HepG2 (cell line): ENCODE data around the gene RHBDF2. TPM values are rescaled to one million over a fixed set of nuclear protein-coding genes. Genes with fewer than 3 reads are reported as not detected.

Source experiments
- ATAC-seq: fragments of 200-7000 bp; cut with Tn5 transposase; 3 replicates; pipeline ENCODE4 v1.9.1; 2020; ENCODE audit warnings: mild to moderate bottlenecking, moderate library complexity
- BruUV-seq: library from RNA; stranded (reverse); fragments of 400-500 nt; replicated peaks from 2 replicates; lab custom pipeline; 2021; lab: Mats Ljungman, UMichigan
- CTCF ChIA-PET: fragments of 300-600 bp; formaldehyde crosslinking; extraction: SDS; loops from one replicate; lab custom pipeline; 2021; ENCODE audit warnings: low total read pairs, inconsistent platforms, low intra/inter-chr PET ratio; lab: Yijun Ruan, JAX
- POLR2A ChIA-PET: fragments of 350-600 bp; sonication (Branson Sonifier 250); formaldehyde crosslinking; loops from one replicate; lab custom pipeline; 2020; ENCODE audit warnings: antibody characterized with exemption, inconsistent platforms; lab: Yijun Ruan, JAX
- DNase-seq: peaks from one replicate; pipeline ENCODE4 v3.0.0-alpha.2; 2015; ENCODE audit warnings: low spot score
- FAIRE-seq: peaks from 3 replicates; lab custom pipeline; 2011; peaks lifted over from hg19 to GRCh38; lab: Jason Lieb, UNC
- H2AFZ ChIP-seq: one replicate; pipeline ENCODE4 v1.6.1; 2011; ENCODE audit warnings: low read length, inconsistent platforms
- H3K27ac ChIP-seq: fragments of 300-600 bp; 3 replicates; pipeline ENCODE4 v1.8.0; 2011; ENCODE audit warnings: mixed run types, mild to moderate bottlenecking, mixed read lengths, low read length, inconsistent platforms; ENCODE audit not compliant: insufficient read depth; ENCODE audit errors: extremely low read length
- H3K27me3 ChIP-seq, 2 experiments: fragments of 200-600 bp in 1 of 2; 2 replicates in 1 of 2; 3 replicates in 1 of 2; pipeline versions ENCODE4 v1.6.0 to v1.8.0; 2011; ENCODE audit warnings: low read length in 2 of 2, mild to moderate bottlenecking in 2 of 2, moderate library complexity in 2 of 2, inconsistent platforms in 1 of 2; ENCODE audit not compliant: insufficient read depth in 2 of 2, control insufficient read depth in 1 of 2
- H3K36me3 ChIP-seq, 2 experiments: fragments of 200-600 bp in 1 of 2; replicated peaks in 1 of 2; 2 replicates in 1 of 2; 3 replicates in 1 of 2; pipeline versions ENCODE4 v1.5.1 to v1.8.0; 2011; ENCODE audit warnings: low read length in 2 of 2, inconsistent platforms in 1 of 2; ENCODE audit not compliant: insufficient read depth in 2 of 2, control insufficient read depth in 1 of 2
- H3K4me1 ChIP-seq: 2 replicates; pipeline ENCODE4 v1.5.1; 2012; ENCODE audit warnings: low read length, inconsistent platforms; ENCODE audit not compliant: insufficient read depth
- H3K4me2 ChIP-seq: 2 replicates; pipeline ENCODE4 v1.6.0; 2011; ENCODE audit warnings: low read depth, low read length, inconsistent platforms
- H3K4me3 ChIP-seq, 3 experiments: fragments of 200-600 bp in 1 of 3; sonication (generic), shearing (Covaris generic) in 1 of 3; replicated peaks in 1 of 3; 2 replicates each; pipeline ENCODE4 v1.5.1; 2011 to 2016; ENCODE audit warnings: low read length in 3 of 3, inconsistent platforms in 2 of 3, low read depth in 2 of 3, mild to moderate bottlenecking in 2 of 3, control low read depth in 1 of 3, mixed read lengths in 1 of 3; ENCODE audit not compliant: insufficient read depth in 1 of 3
- H3K79me2 ChIP-seq: one replicate; pipeline ENCODE4 v1.6.1; 2011; ENCODE audit warnings: low read length, inconsistent platforms; ENCODE audit not compliant: insufficient read depth
- H3K9ac ChIP-seq: 2 replicates; pipeline ENCODE4 v1.6.0; 2011; ENCODE audit warnings: mild to moderate bottlenecking, low read depth, low read length, inconsistent platforms; ENCODE audit not compliant: insufficient read depth
- H3K9me3 ChIP-seq: 2 replicates; pipeline ENCODE4 v1.5.1; 2012; ENCODE audit warnings: mild to moderate bottlenecking, low read length
- H4K20me1 ChIP-seq: 2 replicates; pipeline ENCODE4 v1.6.0; 2011; ENCODE audit warnings: inconsistent platforms, mild to moderate bottlenecking, low read length, moderate library complexity; ENCODE audit not compliant: insufficient read depth
- CEBPZ ChIP-seq: IDR thresholded peaks from 2 replicates; pipeline ENCODE4 v1.6.1; 2012; ENCODE audit warnings: low read length, improper control_type of control experiment
- CENPX ChIP-seq: sonication (generic); formaldehyde crosslinking; IDR thresholded peaks from 2 replicates; pipeline ENCODE4 v1.9.0; 2021; ENCODE audit warnings: mild to moderate bottlenecking, missing genetic modification reagents, moderate library complexity
- CHD4 ChIP-seq: fragments of 200-600 bp; sonication (generic); IDR thresholded peaks from 2 replicates; pipeline ENCODE4 v1.7.0; 2017; ENCODE audit warnings: mild to moderate bottlenecking, low read length, borderline replicate concordance
- EZH2 ChIP-seq: conservative IDR thresholded peaks from 2 replicates; pipeline ENCODE4 v1.6.1; 2012; ENCODE audit warnings: mild to moderate bottlenecking, low read depth, low read length, moderate library complexity
- HDAC2 ChIP-seq: sonication (generic); formaldehyde crosslinking; IDR thresholded peaks from 2 replicates; pipeline ENCODE4 v1.4.0; 2020; ENCODE audit warnings: missing genetic modification reagents
- NFRKB ChIP-seq: fragments of 450-650 bp; IDR thresholded peaks from 2 replicates; pipeline ENCODE4 v1.6.1; 2017
- ONECUT2 ChIP-seq: sonication (generic); formaldehyde crosslinking; IDR thresholded peaks from 2 replicates; pipeline ENCODE4 v1.4.0; 2020; ENCODE audit warnings: missing genetic modification reagents
- POLR2G ChIP-seq: fragments of 200-400 bp; formaldehyde crosslinking; IDR thresholded peaks from 2 replicates; pipeline ENCODE4 v1.6.1; 2018; ENCODE audit warnings: mild to moderate bottlenecking, low read depth, low read length, moderate library complexity
- PPARG ChIP-seq: conservative IDR thresholded peaks from 2 replicates; pipeline ENCODE4 v1.6.1; 2016; ENCODE audit warnings: missing biosample characterization, missing genetic modification reagents
- SMAD9 ChIP-seq: sonication (generic); formaldehyde crosslinking; IDR thresholded peaks from 2 replicates; pipeline ENCODE4 v1.5.1; 2020; ENCODE audit warnings: mild to moderate bottlenecking, missing genetic modification reagents
- TBX2 ChIP-seq: sonication (generic); formaldehyde crosslinking; IDR thresholded peaks from 2 replicates; pipeline ENCODE4 v1.5.0; 2020; ENCODE audit warnings: missing genetic modification reagents, mild to moderate bottlenecking, borderline replicate concordance
- TGIF2 ChIP-seq: IDR thresholded peaks from 2 replicates; pipeline ENCODE4 v1.6.1; 2016; ENCODE audit warnings: control low read depth, missing compliant biosample characterization
- XRCC5 ChIP-seq: fragments of 200-400 bp; formaldehyde crosslinking; optimal IDR thresholded peaks from 2 replicates; pipeline ENCODE3; 2017; ENCODE audit warnings: mild to moderate bottlenecking, low read length
- ZBTB34 ChIP-seq: sonication (generic); formaldehyde crosslinking; IDR thresholded peaks from 2 replicates; pipeline ENCODE4 v1.8.0; 2022; ENCODE audit warnings: mild to moderate bottlenecking, missing genetic modification reagents
- ZC3H13 ChIP-seq: sonication (generic); formaldehyde crosslinking; IDR thresholded peaks from 2 replicates; pipeline ENCODE4 v1.8.1; 2023; ENCODE audit warnings: mild to moderate bottlenecking, missing genetic modification reagents, moderate library complexity
- ZNF17 ChIP-seq: sonication (generic); formaldehyde crosslinking; IDR thresholded peaks from 2 replicates; pipeline ENCODE4 v1.5.0; 2020; ENCODE audit warnings: mild to moderate bottlenecking, missing genetic modification reagents
- ZNF326 ChIP-seq: sonication (generic); formaldehyde crosslinking; IDR thresholded peaks from 2 replicates; pipeline ENCODE4 v1.4.0; 2020; ENCODE audit warnings: missing genetic modification reagents, borderline replicate concordance
- ZNF350 ChIP-seq: sonication (generic); formaldehyde crosslinking; IDR thresholded peaks from 2 replicates; pipeline ENCODE4 v1.4.0; 2020; ENCODE audit warnings: mild to moderate bottlenecking, low read depth, missing genetic modification reagents, borderline replicate concordance
- WGBS: methylation state at CpG from one replicate; pipeline ENCODE4 v1.1.6; 2017; ENCODE audit warnings: low lambda C conversion rate; 5-methylcytosine and 5-hydroxymethylcytosine counted together
- in situ Hi-C: cut with HindIII; loops from 2 replicates; pipeline ENCODE4 v1.10.0; 2017; ENCODE audit warnings: low pct_unique_long_range_greater_than_20kb; ENCODE audit not compliant: extremely low pct_ligation_motif_present
- intact Hi-C: fragments of 100-400 bp; cut with micrococcal nuclease; formaldehyde crosslinking; loops from one replicate; pipeline ENCODE4 v1.10.0; 2022; ENCODE audit not compliant: unreplicated experiment
- polyA plus RNA-seq, 8 experiments: library from polyadenylated mRNA; depleted of rRNA in 3 of 8; stranded (reverse) in 7 of 8; unstranded in 1 of 8; fragments of >200 nt; fragmentation: Illumina TruSeq in 4 of 8; extraction: Trizol in 4 of 8; gene quantifications; 2 replicates each; pipeline versions ENCODE4 v1.2.1 to v1.2.3, GENCODE V29; 2011 to 2016; ENCODE audit warnings: low read depth in 4 of 8, missing spikeins in 1 of 8, mixed read lengths in 1 of 8; ENCODE audit not compliant: insufficient read depth in 1 of 8
- total RNA-seq, 5 experiments: library from RNA; depleted of rRNA; stranded (reverse); fragments of >200 nt; fragmentation: Illumina TruSeq; extraction: Trizol; gene quantifications; 2 replicates each; pipeline ENCODE4 v1.2.3, GENCODE V29; 2016; ENCODE audit warnings: low read depth in 1 of 5

RHBDF2 gene
- total and polyA plus RNA-seq, 2 of the 13 experiments (the other 11 are each of a cell fraction or from before 2014, with no cell fraction given) = 7.8 to 24.2 TPM

GRCh38 chr17:76495663-76496400 lies 5.4 kb downstream of the RHBDF2 start (continued):
- no peak for TF ChIP-seq CEBPZ

GRCh38 chr17:76493505-76494167 lies 7.6 kb downstream of the RHBDF2 start:
- in situ Hi-C loops (no loop called here), intact Hi-C loops (no loop called here)
- peaks cover 38% of the 10 kb centered on the region; the same call in 1 of the 2 replicates for H4K20me1 ChIP-seq
- H3K4me1 ChIP-seq = peaks cover 78% of the 10 kb centered on the region
- H3K9me3 ChIP-seq = no peaks in the 10 kb centered on the region
- ATAC-seq (no peak), FAIRE-seq (no peak), DNase-seq (no peak)
- H3K79me2 ChIP-seq = peaks cover 10% of the 10 kb centered on the region
- 0 out of 5 replicates have a peak, but pooled peaks cover 0 to 1% of the 10 kb centered on the region in 2 experiments for H3K36me3 ChIP-seq
- ChIA-PET POLR2A (interaction anchor here (0.9 to 12.2 kb wide), 9 partner anchors 7 to 177 kb away, joined by 3 to 252 read pairs (median 3); partner anchors contain the start of genes PRPSAP1 and RHBDF2), CTCF (no interaction called here)
- peak overlapping the region in 1 of 3 experiments; percentile 47; a peak in 1 of 6 replicates for H3K4me3 ChIP-seq
- BruUV-seq = no TSS peak
- no peak overlapping the region for H2AFZ ChIP-seq
- no peak overlapping the region for H3K9ac ChIP-seq
- no peak overlapping the region for H3K27ac ChIP-seq
- no peaks in the 10 kb centered on the region for H3K27me3 ChIP-seq
- H3K4me2 ChIP-seq = peak overlapping the region; percentile 72
- WGBS = 83% methylated on average over 20 of the region's 21 CpGs
- TF ChIP-seq ZC3H13 (CRISPR knock-in tag) (no peak; the same call in 1 of the 2 replicates), HDAC2 (CRISPR knock-in tag) (0 out of 2 replicates have a peak, but pooled peaks have one; percentile 10), PPARG (CRISPR knock-in tag) (no peak), NFRKB (no peak), ZBTB34 (CRISPR knock-in tag) (0 out of 2 replicates have a peak, but pooled peaks have one; percentile 18), CHD4 (no peak), SMAD9 (CRISPR knock-in tag) (no peak), ZNF350 (CRISPR knock-in tag) (0 out of 2 replicates have a peak, but pooled peaks have one; percentile 18), ONECUT2 (CRISPR knock-in tag) (no peak), POLR2G (0 out of 2 replicates have a peak, but pooled peaks have one; percentile 1), ZNF17 (CRISPR knock-in tag) (no peak), ZNF326 (CRISPR knock-in tag) (peak; percentile 35; the same call in 1 of the 2 replicates), TBX2 (0 out of 2 replicates have a peak, but pooled peaks have one; percentile 0), XRCC5 (no peak), TGIF2 (CRISPR knock-in tag) (no peak), EZH2 (no peak), CENPX (CRISPR knock-in tag) (no peak)
